GM06990 (cell line): ENCODE measurements around the gene ANXA3.
A peak's percentile ranks its signal among the peaks of the same experiment; 100 is the strongest.

Source experiments
- DNase-seq: peaks from one replicate; pipeline ENCODE4 v3.0.0-alpha.2; 2011; ENCODE audit not compliant: insufficient read length; ENCODE audit errors: extremely low read depth
- H3K27me3 ChIP-seq: replicated peaks from 2 replicates; pipeline ENCODE4 v1.6.0; 2011; ENCODE audit warnings: low read length; ENCODE audit not compliant: control insufficient read depth, insufficient read depth
- H3K36me3 ChIP-seq: 2 replicates; pipeline ENCODE4 v1.5.1; 2011; ENCODE audit warnings: low read length; ENCODE audit not compliant: control insufficient read depth, insufficient read depth
- H3K4me3 ChIP-seq: replicated peaks from 2 replicates; pipeline ENCODE4 v1.5.1; 2011; ENCODE audit warnings: low read depth, mild to moderate bottlenecking, control low read depth, low read length
- TF ChIP-seq, protein P1 (sequence below): IDR thresholded peaks from 2 replicates; pipeline ENCODE4 v1.5.1; 2011; ENCODE audit warnings: low read length, control low read depth, mild to moderate bottlenecking, inconsistent platforms; ENCODE audit not compliant: insufficient read depth, poor library complexity, severe bottlenecking

Gene ANXA3

DNA sequence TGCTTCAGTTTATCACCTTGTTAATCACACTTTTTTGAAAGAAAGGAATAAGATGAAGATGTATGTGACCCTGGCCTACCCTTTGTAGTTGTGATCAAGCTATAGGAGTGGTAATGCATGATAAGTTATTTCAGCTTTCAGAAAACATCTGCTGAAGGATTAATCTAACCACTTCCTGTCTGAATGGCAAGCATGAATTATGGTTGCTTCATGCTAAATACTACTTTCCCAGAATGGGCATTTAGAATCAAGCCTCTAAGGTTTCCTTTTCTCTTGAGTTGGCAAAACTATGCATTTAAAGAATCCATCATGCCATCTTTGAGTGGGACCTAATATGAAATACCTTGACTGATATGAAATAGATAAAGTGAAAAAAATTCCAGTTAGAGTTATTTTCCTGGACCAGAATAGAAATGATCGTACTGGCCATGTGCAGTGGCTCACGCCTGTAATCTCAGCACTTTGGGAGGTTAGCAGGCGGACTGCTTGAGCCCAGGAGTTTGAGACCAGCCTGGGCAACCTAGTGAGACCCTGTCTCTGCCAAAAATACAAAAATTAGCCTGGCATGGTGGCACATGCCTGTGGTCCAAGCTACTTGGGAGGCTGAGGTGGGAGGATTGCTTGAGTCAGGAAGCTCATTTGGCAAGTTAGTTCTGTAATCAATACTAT is 59.1 kb downstream of the ANXA3 start:
- Histone ChIP-seq H3K36me3 (no peaks in the 10 kb centered on the region), H3K27me3 (no peaks in the 10 kb centered on the region), H3K4me3 (no peak overlapping the region)
- TF ChIP-seq, protein P1, sequence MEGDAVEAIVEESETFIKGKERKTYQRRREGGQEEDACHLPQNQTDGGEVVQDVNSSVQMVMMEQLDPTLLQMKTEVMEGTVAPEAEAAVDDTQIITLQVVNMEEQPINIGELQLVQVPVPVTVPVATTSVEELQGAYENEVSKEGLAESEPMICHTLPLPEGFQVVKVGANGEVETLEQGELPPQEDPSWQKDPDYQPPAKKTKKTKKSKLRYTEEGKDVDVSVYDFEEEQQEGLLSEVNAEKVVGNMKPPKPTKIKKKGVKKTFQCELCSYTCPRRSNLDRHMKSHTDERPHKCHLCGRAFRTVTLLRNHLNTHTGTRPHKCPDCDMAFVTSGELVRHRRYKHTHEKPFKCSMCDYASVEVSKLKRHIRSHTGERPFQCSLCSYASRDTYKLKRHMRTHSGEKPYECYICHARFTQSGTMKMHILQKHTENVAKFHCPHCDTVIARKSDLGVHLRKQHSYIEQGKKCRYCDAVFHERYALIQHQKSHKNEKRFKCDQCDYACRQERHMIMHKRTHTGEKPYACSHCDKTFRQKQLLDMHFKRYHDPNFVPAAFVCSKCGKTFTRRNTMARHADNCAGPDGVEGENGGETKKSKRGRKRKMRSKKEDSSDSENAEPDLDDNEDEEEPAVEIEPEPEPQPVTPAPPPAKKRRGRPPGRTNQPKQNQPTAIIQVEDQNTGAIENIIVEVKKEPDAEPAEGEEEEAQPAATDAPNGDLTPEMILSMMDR, result no peak
- no peak for DNase-seq

DNA sequence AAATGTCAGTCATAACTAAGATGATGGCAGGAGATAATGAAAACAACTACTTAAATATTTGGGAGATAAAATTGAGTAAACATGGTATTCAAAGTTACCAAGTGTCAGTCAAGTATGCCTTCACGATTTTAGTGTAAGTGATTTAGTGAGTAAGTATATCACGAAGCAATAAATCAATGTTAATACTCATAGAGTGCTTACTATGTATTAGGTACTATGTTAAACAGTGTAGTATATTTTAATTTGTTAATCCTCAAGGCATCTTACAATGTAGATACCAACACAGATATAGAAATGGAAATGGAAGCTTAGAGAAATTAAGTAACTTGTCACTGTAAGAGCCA is 59.6 kb downstream of the ANXA3 start:
- no peaks in the 10 kb centered on the region for H3K27me3 ChIP-seq
- no peak for DNase-seq
- no peaks in the 10 kb centered on the region for H3K36me3 ChIP-seq
- no peak overlapping the region for H3K4me3 ChIP-seq
- TF ChIP-seq, protein P1, result no peak

DNA sequence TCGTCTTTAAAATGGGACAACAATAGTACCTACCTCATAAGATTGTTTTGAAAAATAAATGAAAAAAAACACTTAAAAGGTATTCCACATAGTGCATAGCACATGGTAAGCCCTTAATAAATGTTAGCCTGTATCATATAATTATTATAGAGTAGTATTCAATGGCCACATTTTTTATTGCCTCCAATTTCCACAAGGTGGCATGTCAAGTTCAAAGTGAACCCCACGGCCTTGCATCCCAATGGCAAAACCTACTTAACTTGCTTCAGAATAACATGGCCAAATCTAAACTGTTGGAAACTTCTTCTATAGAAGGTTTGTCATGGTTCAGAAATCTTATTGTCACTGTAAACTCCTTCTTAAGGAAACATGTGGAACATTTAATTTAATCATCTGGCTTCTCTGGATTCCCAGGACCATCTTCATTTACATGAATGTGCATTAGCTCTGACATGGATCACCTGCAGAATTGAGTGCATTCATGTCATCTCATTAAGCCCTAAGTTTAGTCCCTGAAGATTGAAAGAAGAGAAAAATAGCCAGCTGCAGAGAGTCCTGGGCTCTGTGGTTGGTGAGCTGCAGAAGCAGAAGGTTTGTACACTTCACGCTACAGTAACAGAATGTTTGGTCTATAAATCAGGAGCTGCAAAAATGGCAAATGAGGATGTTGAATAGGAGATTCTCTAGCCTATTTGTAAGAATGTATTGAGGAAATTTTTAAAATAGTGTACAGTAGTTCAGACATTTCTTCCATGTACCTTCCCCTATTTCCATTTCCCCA is 61.0 kb downstream of the ANXA3 start:
- Histone ChIP-seq H3K36me3 (no peaks in the 10 kb centered on the region), H3K27me3 (no peaks in the 10 kb centered on the region), H3K4me3 (no peak overlapping the region)
- TF ChIP-seq, protein P1, result peak; percentile 52
- DNase-seq, result no peak

DNA sequence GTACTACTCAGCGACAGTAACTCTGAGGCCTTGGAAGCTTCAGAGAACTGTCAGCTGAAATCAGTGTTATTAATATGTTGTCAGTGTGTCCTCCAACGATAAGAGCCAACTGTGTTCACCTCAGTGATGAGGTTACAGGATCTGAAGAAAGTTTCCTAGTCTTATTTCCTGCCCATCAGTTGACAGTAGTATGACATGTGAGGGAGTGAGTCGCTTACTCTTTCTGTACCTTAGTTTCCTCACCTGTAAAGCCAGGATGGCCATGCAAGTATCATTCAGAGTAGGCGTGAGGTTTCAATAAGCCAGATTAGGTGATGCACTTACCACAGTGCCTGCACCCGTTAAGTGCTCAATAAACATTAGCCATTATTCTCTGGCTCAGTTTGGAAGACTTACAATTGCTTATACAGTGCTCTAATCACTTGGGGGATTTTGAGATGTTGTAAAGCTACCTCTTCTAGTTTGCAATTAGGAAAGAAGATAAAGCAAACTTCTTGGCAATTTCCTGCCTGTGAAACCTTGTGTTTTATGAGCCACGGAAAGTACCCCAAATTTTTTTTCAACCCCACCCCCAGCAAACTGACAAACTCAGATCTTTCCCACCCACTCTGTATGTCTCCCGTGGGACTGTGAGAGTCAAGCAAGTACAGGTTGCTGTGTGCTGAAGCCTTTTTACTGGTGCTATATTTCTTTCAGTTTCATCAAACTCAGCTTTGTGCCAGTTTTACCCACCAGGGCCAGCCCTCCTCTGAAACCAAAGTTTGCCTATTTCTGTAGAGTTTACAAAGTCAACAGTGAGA is 62.2 kb downstream of the ANXA3 start:
- no peaks in the 10 kb centered on the region for H3K27me3 ChIP-seq
- H3K36me3 ChIP-seq, result no peaks in the 10 kb centered on the region
- TF ChIP-seq, protein P1, result no peak
- peak; percentile 54 for DNase-seq
- H3K4me3 ChIP-seq, result no peak overlapping the region; the same call in 1 of the 2 replicates

DNA sequence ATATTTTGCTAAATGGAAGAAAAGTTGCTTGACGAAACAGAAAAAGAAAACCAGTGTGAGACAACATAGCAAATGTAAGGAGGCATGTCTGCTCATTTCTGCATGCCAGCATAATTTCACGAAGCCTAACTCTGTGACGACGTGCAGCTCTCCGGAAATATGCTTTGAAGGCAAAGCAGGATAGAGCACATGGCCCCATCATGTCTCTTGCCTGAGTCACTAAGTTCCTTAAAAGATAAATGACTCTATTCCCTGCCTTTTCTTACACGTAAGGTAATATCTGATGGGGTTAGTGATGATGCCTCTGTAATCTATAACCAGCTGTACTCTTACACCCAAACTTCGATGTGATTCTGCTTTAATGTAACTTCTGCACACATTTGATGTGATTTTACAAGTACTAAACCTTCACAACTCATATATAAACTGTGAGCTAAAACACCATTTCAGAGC is 64.5 kb downstream of the ANXA3 start:
- no peak for DNase-seq
- TF ChIP-seq, protein P1, result no peak
- H3K4me3 ChIP-seq, result no peak overlapping the region
- H3K36me3 ChIP-seq, result no peaks in the 10 kb centered on the region
- no peaks in the 10 kb centered on the region for H3K27me3 ChIP-seq
